Body of pancreas (tissue), 4 donors: ENCODE results near the gene WWC2.

Experiments used
- CTCF ChIP-seq, 7 experiments: fragments of 450-650 bp in 4 of 7; fragments of 200-600 bp in 3 of 7; sonication (generic) in 3 of 7; IDR thresholded peaks; one replicate each; pipeline ENCODE4 v1.5.1; 2016 to 2019; ENCODE audit warnings: antibody characterized with exemption in 7 of 7
- POLR2A ChIP-seq, 3 donors: fragments of 450-650 bp; IDR thresholded peaks; one replicate each; pipeline ENCODE4 v1.6.1; 2016; ENCODE audit warnings: antibody characterized with exemption in 3 of 3, mild to moderate bottlenecking in 2 of 3

- TF ChIP-seq CTCF (IDR thresholded peaks at IDR 0.05): no peak
- no peak for TF ChIP-seq POLR2A (IDR thresholded peaks at IDR 0.05)
These were observed 31.5 kb downstream of the WWC2 start for GRCh38 chr4:183130328-183131155.
